ENCODE data around the gene PHC2. TPM values are rescaled to one million over a fixed set of nuclear protein-coding genes. Genes with fewer than 3 reads are reported as not detected.

PHC2 gene
- total RNA-seq, 2 experiments from 2014 or later = 34.0 to 35.0 TPM

DNA sequence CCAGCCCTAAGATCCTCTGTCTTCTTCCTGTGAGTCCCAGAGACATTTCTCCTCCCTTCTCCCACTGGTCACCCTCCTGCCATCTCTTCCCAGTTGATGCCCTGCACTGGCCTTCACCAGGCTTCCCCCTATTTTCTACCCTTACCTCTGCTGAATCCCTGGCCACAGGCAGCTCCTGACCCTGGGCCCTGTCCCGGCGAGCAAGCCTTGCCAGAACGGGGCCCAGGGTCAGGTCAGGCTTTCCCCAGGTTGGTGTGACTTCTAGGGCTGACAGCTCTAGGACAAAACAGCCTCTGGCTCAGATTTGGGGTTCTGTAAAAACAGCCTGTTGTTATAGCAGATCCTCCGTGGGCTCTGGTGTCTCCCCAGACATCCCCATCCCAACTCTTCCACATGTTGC lies 57.3 kb downstream of the PHC2 start:
- POLR2A ChIA-PET = no interaction called here
- CTCF ChIA-PET (ENCODE audit: unreplicated experiment) = no interaction called here
- intact Hi-C loops (cut with micrococcal nuclease; ENCODE audit: unreplicated experiment) = no loop called here
- Histone ChIP-seq H3K9me3 (ENCODE audit: low read length) (no peaks in the 10 kb centered on the region), H2AFZ (ENCODE audit: low read length) (no peak overlapping the region), H3K36me3 (ENCODE audit: insufficient read depth, low read length) (no peaks in the 10 kb centered on the region), H3K4me1 (ENCODE audit: insufficient read depth, low read length, poor library complexity, severe bottlenecking) (no peaks in the 10 kb centered on the region), H3K4me2 (ENCODE audit: low read length) (no peak overlapping the region), H3K4me3 (ENCODE audit: low read depth, low read length, poor library complexity, severe bottlenecking) (no peak overlapping the region), H3K9me2 (ENCODE audit: insufficient read depth, low read length) (no peaks in the 10 kb centered on the region), H3K79me2 (ENCODE audit: insufficient read depth, low read depth, low read length) (no peaks in the 10 kb centered on the region), H3K27ac (ENCODE audit: low read depth, low read length, poor library complexity, severe bottlenecking) (no peak overlapping the region), H4K20me1 (ENCODE audit: insufficient read depth, low read length) (no peaks in the 10 kb centered on the region)
- TF ChIP-seq, protein P1, sequence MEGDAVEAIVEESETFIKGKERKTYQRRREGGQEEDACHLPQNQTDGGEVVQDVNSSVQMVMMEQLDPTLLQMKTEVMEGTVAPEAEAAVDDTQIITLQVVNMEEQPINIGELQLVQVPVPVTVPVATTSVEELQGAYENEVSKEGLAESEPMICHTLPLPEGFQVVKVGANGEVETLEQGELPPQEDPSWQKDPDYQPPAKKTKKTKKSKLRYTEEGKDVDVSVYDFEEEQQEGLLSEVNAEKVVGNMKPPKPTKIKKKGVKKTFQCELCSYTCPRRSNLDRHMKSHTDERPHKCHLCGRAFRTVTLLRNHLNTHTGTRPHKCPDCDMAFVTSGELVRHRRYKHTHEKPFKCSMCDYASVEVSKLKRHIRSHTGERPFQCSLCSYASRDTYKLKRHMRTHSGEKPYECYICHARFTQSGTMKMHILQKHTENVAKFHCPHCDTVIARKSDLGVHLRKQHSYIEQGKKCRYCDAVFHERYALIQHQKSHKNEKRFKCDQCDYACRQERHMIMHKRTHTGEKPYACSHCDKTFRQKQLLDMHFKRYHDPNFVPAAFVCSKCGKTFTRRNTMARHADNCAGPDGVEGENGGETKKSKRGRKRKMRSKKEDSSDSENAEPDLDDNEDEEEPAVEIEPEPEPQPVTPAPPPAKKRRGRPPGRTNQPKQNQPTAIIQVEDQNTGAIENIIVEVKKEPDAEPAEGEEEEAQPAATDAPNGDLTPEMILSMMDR (conservative IDR thresholded peaks at IDR 0.05; ENCODE audit: low read length) = no peak
- TF ChIP-seq EZH2phosphoT487 (IDR thresholded peaks at IDR 0.05; ENCODE audit: borderline replicate concordance, low read depth, low read length) = no peak
- no TSS peak for BruUV-seq (replicated peaks)
- no peak for DNase-seq (ENCODE audit: low spot score)

DNA sequence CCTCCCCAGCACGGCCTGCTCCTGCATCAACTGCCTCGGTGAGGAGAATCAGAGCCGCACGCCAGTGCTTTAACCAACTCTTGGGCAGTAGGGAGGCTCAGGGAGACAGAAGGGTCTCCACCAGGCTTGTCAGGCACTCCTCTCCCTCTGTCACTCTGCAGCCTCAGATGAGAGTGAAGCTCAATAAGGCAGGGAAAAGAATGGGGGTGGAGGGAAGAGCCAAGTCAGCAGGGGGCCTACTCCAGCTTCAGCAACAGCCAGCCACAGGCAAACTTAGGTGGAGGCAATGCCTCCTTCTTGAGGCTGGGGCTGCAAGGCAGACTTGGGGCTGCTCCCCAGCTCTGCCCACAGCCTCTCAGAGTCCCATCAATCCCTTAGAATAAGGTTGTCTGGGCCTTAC lies 58.2 kb downstream of the PHC2 start:
- CTCF ChIA-PET (ENCODE audit: unreplicated experiment) = interaction anchor here (0.5 to 0.6 kb wide), 2 partner anchors 281 to 897 kb away, joined by 3 read pairs; no protein-coding TSS in a partner anchor
- Histone ChIP-seq H4K20me1 (ENCODE audit: insufficient read depth, low read length) (no peaks in the 10 kb centered on the region), H3K36me3 (ENCODE audit: insufficient read depth, low read length) (no peaks in the 10 kb centered on the region), H3K4me1 (ENCODE audit: insufficient read depth, low read length, poor library complexity, severe bottlenecking) (no peaks in the 10 kb centered on the region), H3K9me2 (ENCODE audit: insufficient read depth, low read length) (no peaks in the 10 kb centered on the region), H3K4me2 (ENCODE audit: low read length) (no peak overlapping the region), H3K9me3 (ENCODE audit: low read length) (no peaks in the 10 kb centered on the region), H3K4me3 (ENCODE audit: low read depth, low read length, poor library complexity, severe bottlenecking) (no peak overlapping the region), H3K79me2 (ENCODE audit: insufficient read depth, low read depth, low read length) (no peaks in the 10 kb centered on the region), H2AFZ (ENCODE audit: low read length) (no peak overlapping the region), H3K27ac (ENCODE audit: low read depth, low read length, poor library complexity, severe bottlenecking) (no peak overlapping the region)
- BruUV-seq (replicated peaks) = no TSS peak
- DNase-seq (ENCODE audit: low spot score) = no peak
- intact Hi-C loops (cut with micrococcal nuclease; ENCODE audit: unreplicated experiment) = no loop called here
- POLR2A ChIA-PET = no interaction called here
- TF ChIP-seq, protein P1 (conservative IDR thresholded peaks at IDR 0.05; ENCODE audit: low read length) = no peak
- TF ChIP-seq EZH2phosphoT487 (IDR thresholded peaks at IDR 0.05; ENCODE audit: borderline replicate concordance, low read depth, low read length) = no peak

DNA sequence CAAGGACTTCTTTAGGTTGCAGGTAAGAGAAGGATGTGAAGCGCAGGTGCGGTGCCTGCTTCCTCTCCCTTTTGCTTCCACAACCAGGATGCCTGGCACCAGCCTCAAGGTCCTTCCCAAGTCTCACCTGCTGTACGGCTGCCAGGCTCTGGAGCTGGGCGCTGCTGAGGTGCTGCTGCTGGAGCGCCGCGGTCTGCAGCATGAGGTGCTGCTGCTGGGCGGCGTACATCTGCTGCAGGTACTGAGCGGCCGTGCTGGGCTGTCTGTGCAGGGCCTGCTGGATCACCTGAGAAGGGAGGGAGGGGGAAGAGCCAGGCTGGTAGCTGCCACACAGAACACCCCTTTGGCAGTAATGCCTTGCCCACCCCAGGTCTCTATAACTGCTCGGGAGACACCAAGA lies 58.7 kb downstream of the PHC2 start:
- TF ChIP-seq, protein P1 (conservative IDR thresholded peaks at IDR 0.05; ENCODE audit: low read length) = no peak
- TF ChIP-seq EZH2phosphoT487 (IDR thresholded peaks at IDR 0.05; ENCODE audit: borderline replicate concordance, low read depth, low read length) = no peak
- H3K4me2 ChIP-seq (ENCODE audit: low read length) = no peak overlapping the region
- no peaks in the 10 kb centered on the region for H3K9me2 ChIP-seq (ENCODE audit: insufficient read depth, low read length)
- H3K36me3 ChIP-seq (ENCODE audit: insufficient read depth, low read length) = no peaks in the 10 kb centered on the region
- ChIA-PET CTCF (ENCODE audit: unreplicated experiment) (interaction anchor here (0.5 to 0.6 kb wide), 2 partner anchors 281 to 896 kb away, joined by 3 read pairs; no protein-coding TSS in a partner anchor), POLR2A (no interaction called here)
- H3K4me1 ChIP-seq (ENCODE audit: insufficient read depth, low read length, poor library complexity, severe bottlenecking) = no peaks in the 10 kb centered on the region
- H3K79me2 ChIP-seq (ENCODE audit: insufficient read depth, low read depth, low read length) = no peaks in the 10 kb centered on the region
- BruUV-seq (replicated peaks) = no TSS peak
- H4K20me1 ChIP-seq (ENCODE audit: insufficient read depth, low read length) = no peaks in the 10 kb centered on the region
- H3K27ac ChIP-seq (ENCODE audit: low read depth, low read length, poor library complexity, severe bottlenecking) = no peak overlapping the region
- intact Hi-C loops (cut with micrococcal nuclease; ENCODE audit: unreplicated experiment) = no loop called here
- no peak overlapping the region for H2AFZ ChIP-seq (ENCODE audit: low read length)
- DNase-seq (ENCODE audit: low spot score) = no peak
- H3K9me3 ChIP-seq (ENCODE audit: low read length) = no peaks in the 10 kb centered on the region
- no peak overlapping the region for H3K4me3 ChIP-seq (ENCODE audit: low read depth, low read length, poor library complexity, severe bottlenecking)

All from OCI-LY7 (cell line).